ENCODE results near the gene PIK3R6.

PIK3R6 gene, protein sequence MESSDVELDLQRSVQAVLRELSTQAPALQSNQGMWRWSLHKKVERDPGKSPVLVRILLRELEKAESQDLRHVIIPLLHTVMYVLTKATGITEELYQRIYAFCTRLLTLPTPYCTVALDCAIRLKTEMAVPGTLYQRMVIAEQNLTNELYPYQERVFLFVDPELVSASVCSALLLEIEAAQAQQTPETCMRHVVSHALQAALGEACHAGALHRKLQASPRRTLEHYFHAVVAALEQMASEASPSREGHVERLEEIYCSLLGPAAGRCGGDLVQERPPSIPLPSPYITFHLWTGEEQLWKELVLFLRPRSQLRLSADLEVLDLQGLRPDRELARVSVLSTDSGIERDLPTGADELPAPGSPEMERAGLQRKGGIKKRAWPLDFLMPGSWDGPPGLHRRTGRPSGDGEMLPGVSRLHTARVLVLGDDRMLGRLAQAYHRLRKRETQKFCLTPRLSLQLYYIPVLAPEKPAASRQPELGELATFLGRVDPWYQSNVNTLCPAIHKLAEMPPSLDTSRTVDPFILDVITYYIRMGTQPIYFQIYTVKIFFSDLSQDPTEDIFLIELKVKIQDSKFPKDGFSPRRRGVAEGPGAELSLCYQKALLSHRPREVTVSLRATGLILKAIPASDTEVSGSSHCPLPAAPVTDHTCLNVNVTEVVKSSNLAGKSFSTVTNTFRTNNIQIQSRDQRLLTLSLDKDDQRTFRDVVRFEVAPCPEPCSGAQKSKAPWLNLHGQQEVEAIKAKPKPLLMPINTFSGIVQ

DNA sequence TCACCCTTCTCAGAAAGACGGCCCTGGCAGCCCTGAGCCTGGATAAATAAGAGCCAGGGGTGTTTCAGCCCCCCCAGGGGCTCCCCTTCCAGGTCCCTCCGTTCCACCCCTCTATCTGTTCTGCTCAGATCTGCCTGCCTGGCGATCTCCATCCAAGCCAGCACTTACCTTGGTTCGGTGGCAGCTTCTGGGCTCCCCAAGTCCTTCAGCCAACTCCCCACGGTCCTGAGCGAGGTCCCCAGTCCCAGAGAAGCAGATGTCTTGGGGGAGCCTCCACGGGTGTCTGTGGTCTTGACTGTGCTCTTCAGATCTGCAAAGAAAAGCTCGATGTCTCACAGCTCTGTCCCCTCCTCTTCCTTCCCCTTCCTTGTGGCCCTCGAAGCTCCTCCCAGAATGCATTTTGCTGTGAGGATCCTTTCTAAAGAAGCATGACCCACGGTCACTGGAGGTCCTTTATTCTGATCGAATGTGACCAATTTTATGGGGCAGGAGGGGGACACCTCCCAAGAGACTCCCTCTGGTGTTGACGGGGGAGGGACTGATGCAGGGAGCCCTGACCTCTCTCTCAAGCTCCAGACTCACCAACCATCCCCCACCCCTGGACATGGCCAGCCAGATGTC lies at the start of gene PIK3R6:
PIK3R6 (minus strand) TSS at position 314 of the 621 bp plus-strand sequence. CDS start 17,880 bp downstream, outside the sequence.
- DNase-seq (ENCODE audit: low read depth in 2 of 2), result no peak

DNA sequence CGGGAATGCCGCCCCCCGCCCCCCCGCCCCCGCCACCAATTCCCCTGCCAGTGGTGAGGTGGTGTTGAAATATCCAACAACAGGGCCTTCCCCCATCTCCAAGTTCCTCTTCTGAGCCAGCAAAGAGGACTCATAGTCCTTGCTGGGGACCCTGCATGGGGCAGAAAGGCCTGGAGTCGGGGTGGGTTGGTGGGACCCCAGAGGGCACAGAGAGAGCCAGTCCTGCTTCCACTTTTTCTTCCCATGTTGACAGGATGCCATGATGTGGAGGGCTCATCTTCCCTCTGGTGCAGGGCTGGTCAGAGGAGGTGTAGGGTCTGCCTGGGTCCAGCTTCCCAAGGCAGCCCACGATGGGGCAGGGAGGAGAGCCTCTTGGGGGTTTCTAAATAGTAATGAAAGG lies 49.0 kb upstream of the PIK3R6 start:
- no peak for DNase-seq (ENCODE audit: low read depth in 2 of 2)

DNA sequence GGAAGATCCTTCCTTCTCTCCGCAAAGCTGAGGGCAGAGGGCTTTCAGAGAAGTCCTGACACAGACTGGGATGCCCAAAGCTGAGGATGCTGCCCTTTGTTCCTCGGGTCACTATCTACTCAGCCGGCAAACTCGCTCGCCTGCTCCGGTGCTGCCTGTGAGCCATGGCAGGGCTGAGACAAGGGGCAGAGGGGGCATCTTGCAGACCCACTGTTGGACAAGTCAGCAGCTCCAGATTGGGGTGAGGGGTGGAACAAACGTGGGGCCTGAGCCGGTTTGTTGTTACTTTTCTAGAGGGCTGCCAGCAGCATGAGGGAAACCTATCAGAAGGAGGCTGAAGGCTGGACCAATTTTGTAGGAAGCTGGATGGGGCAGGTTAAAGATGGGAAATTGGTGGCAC lies 47.1 kb upstream of the PIK3R6 start:
- no peak for DNase-seq (ENCODE audit: low read depth in 2 of 2)

DNA sequence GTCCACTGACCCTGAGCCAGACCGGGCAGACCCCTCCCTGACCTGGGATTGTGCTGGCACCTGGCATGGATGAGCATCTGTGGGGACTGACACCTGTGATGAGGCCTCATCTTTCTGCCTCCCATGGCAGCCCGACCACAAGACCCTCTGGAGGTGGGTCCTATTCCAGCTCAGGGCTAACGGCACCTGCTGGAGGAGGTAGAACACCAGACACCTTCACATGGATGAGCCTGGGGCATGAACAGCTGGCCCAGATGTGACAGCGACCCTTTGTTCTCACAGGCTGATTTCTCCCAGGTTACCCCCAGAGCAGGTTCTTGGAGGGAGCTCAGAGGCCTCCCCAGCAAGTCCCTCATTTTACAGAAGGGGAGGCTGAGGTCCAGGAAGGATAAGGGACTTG lies 46.4 kb upstream of the PIK3R6 start:
- no peak for DNase-seq (ENCODE audit: low read depth in 2 of 2)

DNA sequence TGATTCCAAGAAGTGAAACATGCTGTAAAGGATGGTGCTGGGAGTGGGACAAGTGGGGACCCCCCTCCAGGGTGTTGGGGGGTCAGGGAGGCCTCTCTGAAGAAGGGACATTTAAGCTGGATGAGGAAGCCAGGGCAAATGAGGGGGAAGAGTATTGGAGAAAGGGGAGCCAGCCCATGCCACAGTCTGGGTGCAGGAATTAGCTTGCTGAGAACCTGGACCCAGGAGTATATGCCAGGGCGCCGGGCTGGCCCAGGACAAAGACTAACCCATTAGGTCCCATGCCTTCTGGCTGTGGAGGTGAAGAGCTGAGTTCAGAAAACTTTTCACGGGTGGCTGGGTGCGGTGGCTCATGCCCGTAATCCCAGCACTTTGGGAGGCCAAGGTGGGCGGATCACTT lies 45.6 kb upstream of the PIK3R6 start:
- no peak for DNase-seq (ENCODE audit: low read depth in 2 of 2)

DNA sequence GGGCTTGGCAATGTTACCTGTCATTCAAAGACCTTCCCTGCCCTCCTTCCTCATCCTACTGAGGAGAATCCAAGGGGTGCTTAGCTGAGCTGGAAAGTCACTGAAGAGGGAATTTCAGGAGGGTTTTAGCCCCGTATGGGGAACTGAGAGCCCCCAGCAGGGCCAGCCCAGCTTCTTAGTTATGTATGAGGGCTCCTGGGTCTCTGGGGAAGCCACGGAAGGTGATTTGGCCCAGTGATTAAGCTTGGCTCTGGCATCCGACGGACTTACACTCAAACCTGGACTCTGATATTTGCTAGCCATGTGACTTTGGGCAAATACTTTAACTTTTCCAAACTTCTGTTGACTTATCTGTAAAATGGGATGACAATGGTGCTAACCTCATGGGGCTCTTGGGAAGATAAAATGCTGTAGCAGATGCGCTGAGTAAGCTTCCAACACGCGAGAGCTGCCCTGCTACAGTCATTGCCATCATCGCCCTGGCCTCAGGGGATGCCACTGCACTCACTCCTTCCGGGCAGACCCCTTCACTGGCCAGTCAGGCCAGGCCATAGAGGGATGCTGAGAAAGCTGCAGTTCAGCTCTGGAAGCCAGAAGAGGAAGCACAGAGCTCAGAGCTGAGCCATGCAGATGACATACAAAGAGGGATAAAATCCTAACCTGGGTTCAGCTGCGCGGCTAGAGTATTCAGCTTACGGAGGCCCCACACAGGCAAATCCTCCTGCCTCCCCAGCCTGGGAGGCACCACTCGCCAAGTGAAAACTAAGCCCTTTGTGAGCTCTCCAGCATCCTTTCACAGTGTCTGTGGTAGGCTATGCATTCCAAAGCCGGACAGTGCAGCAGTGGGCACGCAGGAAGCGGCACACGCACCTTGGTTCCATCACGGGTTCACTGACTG lies 44.9 kb upstream of the PIK3R6 start:
- DNase-seq (ENCODE audit: low read depth in 2 of 2), result no peak

DNA sequence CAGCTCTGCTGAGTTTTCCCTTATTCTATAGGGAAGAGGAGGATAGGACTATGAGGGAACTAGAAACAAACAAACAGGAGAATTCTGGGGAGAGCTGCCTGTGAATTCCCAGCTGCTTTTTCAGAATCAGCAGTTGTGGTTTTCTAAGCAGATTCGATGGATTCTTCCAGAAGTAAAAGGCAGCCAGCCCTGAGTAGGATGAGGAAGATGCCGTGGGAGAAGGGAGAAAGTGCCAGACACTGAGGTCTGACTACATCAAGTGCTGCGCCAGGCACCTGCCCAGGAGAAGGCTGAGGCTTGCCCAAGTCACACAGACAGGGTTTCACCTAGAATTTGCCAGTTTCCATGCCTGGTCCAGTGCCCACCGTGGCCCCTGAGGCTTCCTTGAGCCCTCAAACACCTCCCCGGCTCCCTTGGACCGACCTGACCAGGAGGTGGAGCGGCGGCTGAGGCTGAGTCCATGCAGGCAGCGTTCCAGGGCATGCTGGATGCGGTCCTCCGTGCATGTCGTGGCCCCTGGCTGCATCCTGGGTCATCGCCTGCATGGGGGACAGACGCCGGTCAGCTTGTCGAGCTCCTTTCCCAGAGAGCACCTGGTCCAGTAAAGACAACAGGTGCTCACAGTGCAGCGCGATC lies 43.6 kb upstream of the PIK3R6 start:
- DNase-seq (ENCODE audit: low read depth in 2 of 2), result no peak

DNA sequence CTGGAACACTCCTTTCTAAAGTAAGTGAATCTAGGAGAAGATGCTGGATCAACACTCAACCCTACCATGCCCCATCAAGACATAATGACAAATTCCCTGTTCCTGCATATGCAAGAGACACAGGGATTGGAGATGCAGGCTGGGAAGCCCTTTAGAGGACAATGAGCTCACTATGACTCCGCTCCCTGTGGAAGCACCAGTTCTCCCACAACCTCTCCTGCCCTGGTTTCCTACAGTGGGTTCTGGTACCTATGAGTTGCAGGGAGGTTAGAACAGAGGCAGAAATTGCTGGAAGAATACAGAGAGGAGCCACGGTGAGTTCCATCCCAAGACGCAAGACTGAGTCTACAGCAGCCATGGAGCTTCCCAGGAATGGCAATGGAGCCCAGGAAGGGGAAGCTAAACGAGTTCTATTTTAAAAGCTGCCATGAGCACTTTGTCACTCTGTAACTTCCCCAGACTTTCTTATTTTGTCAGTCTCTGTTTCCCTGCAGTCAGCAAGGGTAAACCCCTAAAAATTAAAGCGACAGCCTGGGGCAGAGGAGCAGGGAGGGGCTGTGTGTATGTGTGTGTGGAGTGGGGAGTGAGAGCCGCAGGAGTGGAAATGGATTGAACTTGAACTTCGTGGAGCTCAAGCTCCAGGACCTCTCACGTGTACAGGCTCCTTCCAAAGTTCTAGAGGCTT lies 42.3 kb upstream of the PIK3R6 start:
- no peak for DNase-seq (ENCODE audit: low read depth in 2 of 2)

DNA sequence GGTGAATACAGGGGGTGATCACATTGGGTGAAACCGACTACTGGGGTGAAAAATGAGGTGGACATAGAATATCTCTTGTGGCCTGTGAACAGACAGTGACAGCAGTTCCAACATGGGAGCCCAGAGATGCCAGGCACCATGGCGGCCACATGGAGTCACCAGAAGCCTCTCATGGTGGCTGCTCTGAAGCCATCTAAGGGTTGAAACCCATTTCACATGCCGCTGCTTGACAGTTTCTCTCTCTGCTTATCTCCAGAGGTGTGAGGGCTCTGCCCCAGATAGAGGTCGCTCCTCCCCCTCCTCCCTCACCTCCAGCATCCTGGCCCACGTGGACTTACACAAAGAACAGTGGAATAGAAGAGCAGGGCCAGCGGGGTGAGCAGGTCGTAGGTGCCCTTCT lies 37.9 kb upstream of the PIK3R6 start:
- DNase-seq (ENCODE audit: low read depth in 2 of 2), result no peak

DNA sequence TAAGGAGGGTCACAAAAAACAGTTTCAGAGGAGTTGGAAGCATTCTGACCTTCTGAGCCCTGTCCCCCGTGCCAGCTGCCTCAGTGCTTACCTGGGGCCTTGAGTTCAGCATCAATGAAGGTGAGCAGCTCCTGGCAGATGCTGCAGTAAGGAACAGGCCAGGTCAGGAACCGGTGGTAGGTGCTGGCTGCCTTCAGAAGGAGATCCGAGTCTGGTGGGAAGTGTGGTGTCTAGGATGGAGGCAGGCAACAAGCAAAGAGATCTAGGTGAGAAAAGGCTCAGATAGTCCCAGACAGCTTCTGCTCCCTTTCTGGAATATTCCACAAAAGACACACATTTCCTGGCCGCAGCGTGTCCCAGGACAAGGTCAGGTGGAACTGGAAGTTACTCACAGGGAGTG lies 37.2 kb upstream of the PIK3R6 start:
- no peak for DNase-seq (ENCODE audit: low read depth in 2 of 2)

DNA sequence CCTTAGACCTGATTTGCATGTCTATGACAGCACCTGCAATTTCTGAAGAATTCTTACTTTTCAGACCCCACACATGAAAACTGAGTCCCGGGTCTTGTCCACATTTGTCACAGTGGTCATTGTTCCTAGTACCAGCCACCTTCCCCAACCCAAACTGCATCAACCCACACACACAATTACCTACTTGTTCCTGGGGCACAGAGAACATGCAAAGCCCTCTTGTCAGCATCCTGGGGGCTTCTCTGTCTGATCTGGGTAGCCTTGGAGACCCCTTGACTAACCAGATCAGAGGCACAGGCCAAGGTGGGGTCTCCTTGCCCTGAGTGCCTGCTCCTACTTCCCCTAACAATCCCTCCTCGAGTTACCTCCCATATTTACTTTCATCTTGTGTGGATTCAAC lies 36.7 kb upstream of the PIK3R6 start:
- DNase-seq (ENCODE audit: low read depth in 2 of 2), result no peak

DNA sequence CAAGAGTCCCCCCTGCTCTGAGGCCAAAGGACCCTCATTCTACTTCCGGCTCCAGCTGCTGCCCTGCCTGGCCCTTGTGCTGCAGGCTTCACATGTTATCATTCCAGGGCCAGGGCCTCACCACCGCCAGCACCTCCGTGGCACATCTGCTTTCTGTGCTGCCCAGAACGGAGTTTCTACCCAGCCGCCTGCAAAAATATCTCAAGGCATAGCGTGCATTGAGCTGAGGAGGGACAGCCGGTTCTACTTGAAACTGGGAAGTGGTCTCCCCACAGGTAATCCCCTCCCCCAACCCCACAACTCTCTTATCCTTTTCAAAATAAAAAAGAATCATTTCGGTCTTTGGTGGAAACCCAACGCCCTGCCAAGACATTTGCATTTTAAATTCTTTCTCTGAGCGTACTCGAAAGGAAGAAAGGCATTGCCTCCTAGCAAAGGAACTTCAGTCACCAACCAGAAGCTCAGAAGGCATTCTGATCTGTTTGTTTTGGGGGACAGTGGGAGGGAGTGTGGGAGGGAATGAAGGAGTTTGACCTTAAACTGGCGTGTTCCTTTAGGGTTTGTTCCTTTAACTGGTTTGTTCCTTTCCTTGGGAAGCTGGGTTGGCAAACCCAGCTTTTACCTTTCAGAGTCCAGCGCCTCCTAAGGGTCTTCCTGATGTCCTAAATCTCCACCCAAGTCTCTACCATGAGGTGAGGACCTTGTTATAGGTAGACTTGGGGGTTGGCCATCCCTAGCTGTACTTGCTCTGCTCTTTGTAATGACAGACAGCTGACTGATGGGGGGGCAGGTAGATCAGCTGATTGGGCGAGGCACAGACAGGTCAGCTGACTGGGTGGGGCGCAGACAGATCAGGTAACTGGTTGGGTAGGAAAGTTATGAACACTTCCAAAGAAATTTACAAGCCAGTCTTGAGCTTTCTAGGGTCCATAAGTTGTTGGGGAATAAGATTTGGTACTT lies 33.4 kb upstream of the PIK3R6 start:
- DNase-seq (ENCODE audit: low read depth in 2 of 2), result no peak

DNA sequence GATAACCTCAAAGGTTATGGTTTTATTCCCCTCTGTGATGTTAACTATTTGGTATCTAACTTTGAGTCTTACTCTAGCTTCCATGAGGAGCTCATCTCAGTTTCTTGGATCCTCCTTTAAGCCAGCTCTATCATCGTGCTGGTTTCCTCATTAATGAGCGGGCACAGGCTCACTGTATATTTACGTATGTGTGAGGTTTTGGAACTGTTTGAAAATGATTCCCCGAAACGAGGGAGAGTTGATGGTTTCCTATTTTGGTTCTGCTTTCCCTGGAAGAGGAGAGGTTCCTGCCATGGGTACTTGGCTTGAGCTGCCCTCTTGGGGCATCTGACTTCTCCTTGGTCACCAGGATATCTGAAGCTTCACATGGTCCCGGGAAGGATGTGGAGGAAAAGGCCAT lies 32.7 kb upstream of the PIK3R6 start:
- DNase-seq (ENCODE audit: low read depth in 2 of 2), result no peak

DNA sequence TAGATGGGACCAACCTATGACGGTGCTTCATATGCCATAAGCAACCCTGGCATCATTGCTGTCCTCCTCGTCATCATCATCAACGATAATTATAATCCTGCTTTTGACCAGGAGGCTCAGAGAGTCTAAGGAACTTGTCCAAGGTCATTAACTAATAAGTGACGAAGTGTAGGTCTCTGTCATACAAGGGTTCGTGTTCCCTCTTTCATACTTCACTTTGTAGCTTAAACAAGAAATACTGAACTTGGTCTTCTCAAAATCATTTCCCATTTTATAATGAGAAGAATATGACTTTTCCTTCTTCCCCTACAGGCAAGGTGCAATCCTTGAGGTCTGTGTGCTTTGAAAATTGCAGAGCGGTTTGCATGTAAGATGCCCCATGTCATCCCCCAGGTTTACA lies 31.2 kb upstream of the PIK3R6 start:
- DNase-seq (ENCODE audit: low read depth in 2 of 2), result no peak

DNA sequence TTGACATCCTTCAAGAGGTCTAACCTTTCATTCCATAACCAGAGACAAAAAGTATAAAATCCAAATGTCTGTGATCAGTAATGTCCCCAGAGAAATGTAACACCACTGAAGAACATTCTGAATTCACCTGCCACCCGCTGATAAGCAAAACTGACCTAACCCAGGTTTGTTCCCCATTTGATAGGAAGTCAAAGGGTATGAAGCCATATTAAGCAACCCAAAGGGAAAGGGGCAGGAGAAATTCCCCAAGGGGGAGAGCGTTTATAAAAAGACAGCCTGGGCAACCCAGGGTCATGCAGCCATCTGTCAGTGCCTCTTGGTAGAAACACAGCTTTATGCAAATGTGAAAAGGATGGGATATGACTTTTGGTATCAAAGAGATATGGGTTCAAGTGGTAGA lies 30.7 kb upstream of the PIK3R6 start:
- no peak for DNase-seq (ENCODE audit: low read depth in 2 of 2)

DNA sequence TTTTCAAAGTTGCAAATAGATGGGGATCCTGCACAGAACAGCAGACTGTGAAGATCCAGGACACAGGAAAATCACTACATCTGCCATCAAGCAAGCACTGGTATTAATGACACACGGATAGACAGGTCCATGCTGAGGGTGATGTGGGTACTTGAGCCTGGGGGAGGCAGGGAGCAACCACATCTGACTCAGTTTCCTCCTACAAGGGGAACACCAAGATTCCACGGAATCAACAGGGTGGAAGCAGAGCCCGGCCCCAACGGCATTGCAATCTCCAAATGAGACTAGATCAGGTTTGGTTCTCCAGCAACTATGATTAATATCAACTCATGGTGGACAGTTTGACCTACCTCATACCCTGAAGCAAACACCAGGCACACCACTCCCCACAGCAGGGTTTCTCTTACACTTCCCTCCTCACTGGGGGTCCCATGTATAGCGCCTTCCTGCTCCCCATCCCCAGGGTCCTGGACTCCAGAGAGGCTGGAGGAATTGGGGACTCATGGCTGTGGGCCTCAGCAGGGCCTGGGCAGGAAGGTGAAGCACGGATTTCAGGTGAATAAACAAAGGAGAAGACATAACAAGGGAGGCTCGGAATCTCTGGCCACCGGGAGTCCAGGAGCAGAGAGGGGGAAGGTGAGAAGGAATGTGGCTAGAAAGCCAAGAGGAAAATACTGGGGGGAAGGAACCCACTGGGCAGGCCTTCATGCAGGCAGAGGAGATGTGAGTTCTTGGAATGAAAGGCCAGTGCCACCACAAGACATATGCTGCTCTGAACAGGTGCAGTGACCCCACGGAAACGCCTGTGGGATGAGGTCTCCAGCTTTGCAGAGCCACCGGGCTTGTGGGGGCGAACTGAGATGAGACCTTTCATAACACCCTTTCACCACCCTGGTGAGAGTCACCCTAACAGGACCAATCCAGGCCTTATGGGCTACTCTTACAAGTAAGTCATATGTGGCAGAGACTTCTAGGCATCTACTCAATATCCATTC lies 29.5 kb upstream of the PIK3R6 start:
- no peak for DNase-seq (ENCODE audit: low read depth in 2 of 2)

DNA sequence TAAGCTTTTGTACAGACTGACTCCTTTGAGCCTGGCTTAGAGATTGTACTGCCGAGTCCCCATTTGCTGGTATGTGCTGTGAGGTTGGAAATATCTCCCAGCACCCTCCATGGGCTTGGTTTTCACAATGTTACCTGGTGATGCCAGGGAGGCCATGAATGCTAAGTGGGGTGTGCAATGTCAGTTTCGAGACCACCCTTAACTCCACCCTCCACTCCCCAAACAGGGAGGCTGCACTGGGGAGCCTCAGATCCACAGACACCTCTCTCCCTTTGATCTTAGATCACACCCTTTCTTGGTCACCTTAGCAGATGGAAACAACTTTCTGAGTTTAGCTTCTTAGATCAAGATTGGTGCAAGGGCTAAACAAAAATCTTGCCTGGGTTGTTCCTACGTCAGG lies 28.6 kb upstream of the PIK3R6 start:
- DNase-seq (ENCODE audit: low read depth in 2 of 2), result no peak
